Measurements from ENCODE around the gene UBE2D2.

GRCh38 chr5:139675213-139675612 is 114.1 kb downstream of the UBE2D2 start:
- TF ChIP-seq CTCF (IDR thresholded peaks at IDR 0.05): no peak
- TF ChIP-seq EP300 (IDR thresholded peaks at IDR 0.05): no peak

All from upper lobe of left lung (tissue), 4 donors.